OCI-LY7 (cell line): ENCODE measurements around the gene CTNND2. TPM values are rescaled to one million over a fixed set of nuclear protein-coding genes. Genes with fewer than 3 reads are reported as not detected.

Experiments used
- BruUV-seq: library from RNA; stranded (reverse); fragments of 400-500 nt; replicated peaks from 2 replicates; lab custom pipeline; 2021; lab: Mats Ljungman, UMichigan
- CTCF ChIA-PET: fragments of 300-600 bp; sonication (Branson Sonifier 250); formaldehyde crosslinking; loops from one replicate; lab custom pipeline; 2022; ENCODE audit warnings: antibody characterized with exemption; ENCODE audit not compliant: unreplicated experiment; lab: Charles Lee
- POLR2A ChIA-PET: fragments of 300-600 bp; sonication (Branson Sonifier 250); formaldehyde crosslinking; loops from one replicate; lab custom pipeline; 2022; ENCODE audit warnings: antibody characterized with exemption; lab: Charles Lee
- DNase-seq: peaks from one replicate; pipeline ENCODE4 v3.0.0-alpha.2; 2015; ENCODE audit warnings: low spot score
- H2AFZ ChIP-seq: fragments of 200-600 bp; sonication (generic), shearing (Covaris generic); 2 replicates; pipeline ENCODE4 v1.6.1; 2014; ENCODE audit warnings: mild to moderate bottlenecking, antibody characterized with exemption, low read length, moderate library complexity
- H3K27ac ChIP-seq: fragments of 200-600 bp; sonication (generic); 2 replicates; pipeline ENCODE4 v1.5.1; 2014; ENCODE audit warnings: mixed run types, low read depth, mild to moderate bottlenecking, moderate library complexity, low read length, inconsistent platforms; ENCODE audit not compliant: poor library complexity, severe bottlenecking
- H3K36me3 ChIP-seq: fragments of 200-600 bp; sonication (generic); 2 replicates; pipeline ENCODE4 v1.6.1; 2014; ENCODE audit warnings: mild to moderate bottlenecking, antibody characterized with exemption, low read length, moderate library complexity, mixed read lengths; ENCODE audit not compliant: insufficient read depth
- H3K4me1 ChIP-seq: fragments of 200-600 bp; sonication (generic); 2 replicates; pipeline ENCODE4 v1.5.1; 2014; ENCODE audit warnings: mild to moderate bottlenecking, low read length; ENCODE audit not compliant: insufficient read depth, poor library complexity, severe bottlenecking
- H3K4me2 ChIP-seq: fragments of 200-600 bp; sonication (generic); 2 replicates; pipeline ENCODE4 v1.6.1; 2014; ENCODE audit warnings: mild to moderate bottlenecking, low read length
- H3K4me3 ChIP-seq: fragments of 200-600 bp; sonication (generic); 2 replicates; pipeline ENCODE4 v1.5.1; 2014; ENCODE audit warnings: mild to moderate bottlenecking, low read depth, low read length; ENCODE audit not compliant: poor library complexity, severe bottlenecking
- H3K79me2 ChIP-seq: fragments of 200-600 bp; sonication (generic); 2 replicates; pipeline ENCODE4 v1.6.1; 2016; ENCODE audit warnings: low read depth, mild to moderate bottlenecking, low read length, moderate library complexity, mixed read lengths; ENCODE audit not compliant: insufficient read depth
- H3K9me2 ChIP-seq: fragments of 200-600 bp; sonication (generic); 2 replicates; pipeline ENCODE4 v1.6.1; 2016; ENCODE audit warnings: mild to moderate bottlenecking, low read length, mixed read lengths; ENCODE audit not compliant: insufficient read depth
- H3K9me3 ChIP-seq: fragments of 200-600 bp; sonication (generic); 2 replicates; pipeline ENCODE4 v1.6.1; 2014; ENCODE audit warnings: mild to moderate bottlenecking, mixed run types, low read length, mixed read lengths
- H4K20me1 ChIP-seq: fragments of 200-600 bp; sonication (generic); 2 replicates; pipeline ENCODE4 v1.6.1; 2014; ENCODE audit warnings: mild to moderate bottlenecking, antibody characterized with exemption, low read length, moderate library complexity, mixed read lengths; ENCODE audit not compliant: insufficient read depth
- CTCF ChIP-seq: fragments of 200-600 bp; sonication (generic); conservative IDR thresholded peaks from 2 replicates; pipeline ENCODE4 v1.5.1; 2014; ENCODE audit warnings: mild to moderate bottlenecking, antibody characterized with exemption, low read length, moderate library complexity, mixed read lengths
- EZH2phosphoT487 ChIP-seq: fragments of 200-600 bp; sonication (generic); IDR thresholded peaks from 2 replicates; pipeline ENCODE4 v1.6.1; 2018; ENCODE audit warnings: low read depth, borderline replicate concordance, mild to moderate bottlenecking, mixed run types, antibody characterized with exemption, low read length, moderate library complexity, mixed read lengths
- intact Hi-C: fragments of 100-400 bp; cut with micrococcal nuclease; formaldehyde crosslinking; loops from one replicate; pipeline ENCODE4 v1.10.0; 2022; ENCODE audit not compliant: unreplicated experiment
- total RNA-seq, 2 experiments: library from RNA; depleted of rRNA in 1 of 2; stranded (reverse); fragments of >200 nt in 1 of 2; shearing (Covaris generic) in 1 of 2; gene quantifications; 2 replicates each; pipeline ENCODE4 v1.2.3, GENCODE V29; 2014 to 2022

CTNND2 gene
- total RNA-seq, 2 experiments from 2014 or later, result not detected

- no TSS peak for BruUV-seq
- H3K27ac ChIP-seq, result no peak overlapping the region
- no peaks in the 10 kb centered on the region for H3K79me2 ChIP-seq
- H3K9me2 ChIP-seq, result no peaks in the 10 kb centered on the region
- H3K4me2 ChIP-seq, result no peak overlapping the region
- DNase-seq, result no peak
- H3K9me3 ChIP-seq, result no peaks in the 10 kb centered on the region
- ChIA-PET CTCF (no interaction called here), POLR2A (no interaction called here)
- intact Hi-C loops, result no loop called here
- H3K4me3 ChIP-seq, result no peak overlapping the region
- H4K20me1 ChIP-seq, result no peaks in the 10 kb centered on the region
- no peaks in the 10 kb centered on the region for H3K36me3 ChIP-seq
- TF ChIP-seq EZH2phosphoT487 (no peak), CTCF (no peak)
- no peak overlapping the region for H2AFZ ChIP-seq
- no peaks in the 10 kb centered on the region for H3K4me1 ChIP-seq
Observed at GRCh38 chr5:11026543-11026942, 877.7 kb downstream of the CTNND2 start.

- BruUV-seq, result no TSS peak
- intact Hi-C loops, result no loop called here
- Histone ChIP-seq H3K36me3 (no peaks in the 10 kb centered on the region), H3K27ac (no peak overlapping the region), H3K4me3 (no peak overlapping the region), H2AFZ (no peak overlapping the region), H3K79me2 (no peaks in the 10 kb centered on the region), H4K20me1 (no peaks in the 10 kb centered on the region), H3K9me2 (no peaks in the 10 kb centered on the region), H3K4me1 (no peaks in the 10 kb centered on the region), H3K9me3 (no peaks in the 10 kb centered on the region), H3K4me2 (no peak overlapping the region)
- DNase-seq, result no peak
- ChIA-PET POLR2A (no interaction called here), CTCF (no interaction called here)
- TF ChIP-seq EZH2phosphoT487, result no peak
- TF ChIP-seq CTCF, result no peak
Observed at GRCh38 chr5:11023945-11024344, 880.3 kb downstream of the CTNND2 start.

GRCh38 chr5:11013793-11014192, 890.5 kb downstream of the CTNND2 start:
- no peak for DNase-seq
- Histone ChIP-seq H3K79me2 (no peaks in the 10 kb centered on the region), H3K9me2 (no peaks in the 10 kb centered on the region), H3K4me1 (no peaks in the 10 kb centered on the region), H3K4me3 (no peak overlapping the region), H2AFZ (no peak overlapping the region), H3K27ac (no peak overlapping the region), H4K20me1 (no peaks in the 10 kb centered on the region), H3K4me2 (no peak overlapping the region), H3K9me3 (no peaks in the 10 kb centered on the region), H3K36me3 (no peaks in the 10 kb centered on the region)
- BruUV-seq, result no TSS peak
- ChIA-PET POLR2A (no interaction called here), CTCF (no interaction called here)
- intact Hi-C loops, result no loop called here
- TF ChIP-seq CTCF (no peak), EZH2phosphoT487 (no peak)
